Suprapubic skin (tissue), 4 donors: ENCODE results near the gene ZNF436.

Source experiments
- EP300 ChIP-seq: sonication (generic); formaldehyde crosslinking; IDR thresholded peaks from one replicate; pipeline ENCODE4 v1.6.1; 2017; ENCODE audit warnings: antibody characterized with exemption
- POLR2AphosphoS5 ChIP-seq, 3 donors: sonication (generic); formaldehyde crosslinking; IDR thresholded peaks; one replicate each; pipeline ENCODE4 v1.6.1; 2017; ENCODE audit warnings: antibody characterized with exemption in 3 of 3
- TF ChIP-seq, protein P1 (sequence below), 2 donors: fragments of 200-600 bp in 1 of 2; fragments of 450-650 bp in 1 of 2; sonication (generic) in 1 of 2; IDR thresholded peaks; one replicate each; pipeline ENCODE4 v1.5.1; 2016 to 2019; ENCODE audit warnings: antibody characterized with exemption in 2 of 2, mild to moderate bottlenecking in 1 of 2, moderate library complexity in 1 of 2

DNA sequence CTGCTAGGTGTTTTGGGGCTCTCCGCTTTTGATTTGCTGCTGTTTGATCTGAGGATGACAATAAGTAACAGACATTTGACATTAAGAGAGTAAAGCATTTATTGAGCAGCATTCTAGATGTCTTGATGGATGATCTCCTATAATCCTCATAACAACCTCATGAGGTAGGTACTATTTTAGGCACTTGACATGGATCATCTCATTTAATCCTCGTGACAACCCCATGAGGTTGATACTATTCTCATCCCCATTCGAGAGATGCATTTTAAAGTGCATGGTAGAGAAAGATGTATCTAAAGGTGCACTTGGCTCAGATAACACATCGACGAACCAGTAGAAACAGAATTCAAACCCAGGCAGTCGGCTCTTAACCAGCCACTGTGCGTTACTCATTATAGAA, 28.3 kb upstream of the ZNF436 start:
- TF ChIP-seq POLR2AphosphoS5 (IDR thresholded peaks at IDR 0.05) (no peak), EP300 (no peak)
- TF ChIP-seq, protein P1, sequence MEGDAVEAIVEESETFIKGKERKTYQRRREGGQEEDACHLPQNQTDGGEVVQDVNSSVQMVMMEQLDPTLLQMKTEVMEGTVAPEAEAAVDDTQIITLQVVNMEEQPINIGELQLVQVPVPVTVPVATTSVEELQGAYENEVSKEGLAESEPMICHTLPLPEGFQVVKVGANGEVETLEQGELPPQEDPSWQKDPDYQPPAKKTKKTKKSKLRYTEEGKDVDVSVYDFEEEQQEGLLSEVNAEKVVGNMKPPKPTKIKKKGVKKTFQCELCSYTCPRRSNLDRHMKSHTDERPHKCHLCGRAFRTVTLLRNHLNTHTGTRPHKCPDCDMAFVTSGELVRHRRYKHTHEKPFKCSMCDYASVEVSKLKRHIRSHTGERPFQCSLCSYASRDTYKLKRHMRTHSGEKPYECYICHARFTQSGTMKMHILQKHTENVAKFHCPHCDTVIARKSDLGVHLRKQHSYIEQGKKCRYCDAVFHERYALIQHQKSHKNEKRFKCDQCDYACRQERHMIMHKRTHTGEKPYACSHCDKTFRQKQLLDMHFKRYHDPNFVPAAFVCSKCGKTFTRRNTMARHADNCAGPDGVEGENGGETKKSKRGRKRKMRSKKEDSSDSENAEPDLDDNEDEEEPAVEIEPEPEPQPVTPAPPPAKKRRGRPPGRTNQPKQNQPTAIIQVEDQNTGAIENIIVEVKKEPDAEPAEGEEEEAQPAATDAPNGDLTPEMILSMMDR (IDR thresholded peaks at IDR 0.05): no peak
